NCI-H2029 treated with DMSO at 0.1 percent for 48 hours (cell line): ENCODE results near the gene GTSE1.

ENCODE experiments used
- DNase-seq: peaks from one replicate; lab custom pipeline; 2025; lab: John Stamatoyannopoulos, UW

Gene GTSE1

DNA sequence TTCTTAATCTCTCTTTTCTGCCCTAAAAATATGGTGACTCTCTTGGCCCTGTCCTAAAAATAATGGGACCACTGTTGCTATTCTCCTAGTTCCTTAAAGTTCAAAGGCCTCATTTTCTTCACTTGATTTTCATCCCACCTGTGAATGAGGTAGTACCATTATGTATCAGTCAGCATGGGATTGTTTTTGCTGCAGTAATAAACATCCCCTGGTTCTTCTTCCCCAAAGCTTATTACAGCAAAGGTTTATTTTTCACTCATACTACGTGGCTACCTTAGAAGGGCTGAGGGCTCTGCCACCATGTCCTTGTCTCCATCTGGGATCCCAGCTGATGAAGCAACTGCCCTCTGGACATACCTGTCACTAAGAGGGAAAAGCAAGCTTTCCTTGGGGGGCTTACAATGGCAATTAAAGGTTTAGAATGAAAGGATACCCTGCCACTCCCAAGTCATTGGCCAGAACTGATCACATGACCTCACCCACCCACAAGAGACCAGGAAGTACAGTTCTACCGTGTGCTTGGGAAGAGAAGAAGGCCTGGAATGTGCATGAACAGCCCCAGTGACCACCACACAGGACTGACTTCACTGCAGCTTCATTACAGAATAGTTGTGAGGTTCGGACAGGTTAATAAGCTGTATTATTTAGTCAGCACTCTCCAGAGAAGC lies 21.1 kb upstream of the GTSE1 start:
- DNase-seq = no peak

DNA sequence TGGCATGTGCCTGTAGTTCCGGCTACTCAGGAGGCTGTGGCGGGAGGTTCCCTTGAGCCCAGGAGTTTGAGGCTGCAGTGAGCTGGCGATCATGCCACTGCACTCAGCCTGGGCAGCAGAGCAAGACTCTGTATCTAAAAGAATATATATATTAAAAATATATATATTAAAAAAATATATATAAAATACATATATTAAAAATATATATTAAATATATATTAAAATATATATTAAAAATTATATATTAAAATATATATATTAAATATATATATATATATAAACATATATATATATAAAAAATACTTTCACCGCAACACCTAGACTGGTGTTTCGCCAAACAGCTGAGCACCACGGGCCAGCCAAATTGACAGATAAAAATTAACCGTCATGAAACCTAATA lies 20.1 kb upstream of the GTSE1 start:
- no peak for DNase-seq

DNA sequence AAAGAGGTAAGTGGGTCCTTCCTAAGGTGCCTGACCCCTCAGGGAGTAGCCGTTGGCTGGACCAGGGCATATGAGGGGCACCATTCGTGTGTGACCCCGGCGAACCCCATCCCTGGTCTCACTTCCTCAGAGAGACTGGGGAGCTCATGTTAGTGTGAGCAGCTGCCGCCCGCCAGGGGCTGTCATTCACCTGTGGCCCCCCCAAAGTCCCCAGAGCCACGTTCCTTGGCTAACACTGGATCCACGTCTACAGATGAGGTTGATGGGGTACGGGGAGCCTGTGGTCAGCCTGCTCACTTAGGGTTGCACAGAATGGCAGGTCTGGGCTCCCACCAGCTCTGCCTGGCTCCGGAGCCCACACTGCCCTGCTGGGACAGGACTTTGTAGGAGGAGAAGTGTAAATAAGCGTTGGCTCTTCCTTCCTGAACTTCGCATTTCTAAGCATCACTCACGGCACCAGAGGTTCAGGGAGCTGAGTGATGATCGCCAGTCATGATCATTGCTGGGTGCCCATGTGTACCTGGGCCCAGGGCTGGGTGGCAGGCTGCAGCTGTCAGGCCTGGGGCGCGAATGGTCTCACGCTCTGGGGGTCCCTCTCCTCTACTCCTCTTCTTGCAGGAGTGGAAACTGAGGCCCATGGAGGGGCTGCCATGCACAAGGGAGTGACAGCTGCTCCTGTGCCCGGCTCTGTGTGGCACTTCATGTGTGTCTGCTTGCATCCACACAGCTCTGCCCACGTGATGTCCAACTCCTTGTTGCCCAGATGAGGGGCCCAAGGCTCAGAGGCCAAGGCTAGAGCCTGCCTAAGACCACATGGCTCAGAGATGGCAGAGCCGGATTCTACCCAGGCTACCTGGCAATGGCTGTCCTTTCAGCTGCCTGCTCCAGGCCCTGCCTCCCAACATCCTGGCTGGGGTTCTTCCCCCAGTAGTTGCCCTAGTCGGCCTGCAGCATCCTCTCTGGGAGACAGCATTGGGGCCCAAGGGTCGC lies 17.7 kb upstream of the GTSE1 start:
- no peak for DNase-seq

DNA sequence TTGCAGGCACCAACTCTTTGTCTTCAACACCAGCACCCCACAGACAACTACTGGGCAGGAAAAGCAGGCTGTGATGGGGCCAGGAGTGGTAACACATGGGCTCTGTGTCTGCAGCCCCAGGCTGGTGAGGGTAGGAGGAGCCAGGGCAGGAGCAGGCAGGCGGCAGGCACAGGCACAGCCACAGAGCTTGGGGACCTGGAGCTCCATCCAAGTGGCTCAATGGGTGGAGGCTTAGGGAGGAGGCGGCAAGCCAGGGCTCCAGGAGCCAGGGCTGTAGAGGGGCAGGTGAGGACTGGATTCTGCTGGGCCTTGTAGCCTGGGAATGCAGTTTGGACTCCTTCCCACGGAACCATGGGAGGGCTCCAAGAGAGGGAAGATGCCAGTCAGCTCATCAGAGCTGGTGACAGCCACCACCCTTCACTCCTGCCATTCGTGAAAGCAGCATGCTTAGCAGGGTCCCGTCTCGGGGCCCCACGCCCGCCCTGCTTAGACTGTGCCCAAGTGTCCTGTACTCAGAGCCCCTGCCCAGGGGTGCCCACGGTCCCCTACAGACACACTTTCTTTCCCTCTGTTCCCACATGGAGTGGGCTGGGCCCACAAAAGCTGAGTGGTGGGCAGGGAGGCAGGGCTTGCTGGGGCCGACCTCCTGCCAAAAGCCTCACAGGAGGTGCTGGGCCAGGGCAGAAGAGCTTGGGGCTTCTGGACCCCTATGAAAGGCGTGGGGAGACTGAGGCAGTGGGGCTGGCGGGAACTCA lies 16.4 kb upstream of the GTSE1 start:
- no peak for DNase-seq

DNA sequence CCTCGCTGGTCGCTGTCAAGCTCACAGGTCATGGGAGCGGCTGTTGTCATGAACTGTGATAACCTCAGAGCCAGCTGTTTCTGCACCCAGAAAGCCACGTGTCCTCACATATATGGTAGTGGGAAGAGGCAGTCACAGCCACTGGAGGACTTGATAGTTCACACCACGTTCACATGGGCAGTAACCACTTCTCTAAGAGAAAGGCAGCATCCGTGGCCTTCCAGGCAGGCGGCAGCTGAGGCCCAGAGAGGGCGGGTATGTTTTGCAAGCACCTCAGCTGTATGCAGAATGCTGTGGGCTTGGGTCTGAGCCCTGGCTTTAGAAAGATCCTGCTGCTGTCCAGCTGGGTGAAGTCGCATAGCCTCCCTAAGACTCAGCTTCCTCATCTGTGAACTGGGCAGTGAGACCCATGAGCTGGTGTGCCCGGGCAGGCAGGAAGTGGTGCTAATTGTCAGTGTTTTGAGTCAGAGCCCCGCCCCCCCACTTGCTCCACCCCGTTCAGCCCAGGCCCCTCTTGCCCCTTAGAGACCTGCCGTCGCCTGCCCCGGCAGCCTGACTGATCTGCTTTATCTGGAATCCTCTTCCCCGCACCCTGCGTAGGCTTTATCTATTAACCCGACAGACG lies 15.6 kb upstream of the GTSE1 start:
- DNase-seq = no peak

DNA sequence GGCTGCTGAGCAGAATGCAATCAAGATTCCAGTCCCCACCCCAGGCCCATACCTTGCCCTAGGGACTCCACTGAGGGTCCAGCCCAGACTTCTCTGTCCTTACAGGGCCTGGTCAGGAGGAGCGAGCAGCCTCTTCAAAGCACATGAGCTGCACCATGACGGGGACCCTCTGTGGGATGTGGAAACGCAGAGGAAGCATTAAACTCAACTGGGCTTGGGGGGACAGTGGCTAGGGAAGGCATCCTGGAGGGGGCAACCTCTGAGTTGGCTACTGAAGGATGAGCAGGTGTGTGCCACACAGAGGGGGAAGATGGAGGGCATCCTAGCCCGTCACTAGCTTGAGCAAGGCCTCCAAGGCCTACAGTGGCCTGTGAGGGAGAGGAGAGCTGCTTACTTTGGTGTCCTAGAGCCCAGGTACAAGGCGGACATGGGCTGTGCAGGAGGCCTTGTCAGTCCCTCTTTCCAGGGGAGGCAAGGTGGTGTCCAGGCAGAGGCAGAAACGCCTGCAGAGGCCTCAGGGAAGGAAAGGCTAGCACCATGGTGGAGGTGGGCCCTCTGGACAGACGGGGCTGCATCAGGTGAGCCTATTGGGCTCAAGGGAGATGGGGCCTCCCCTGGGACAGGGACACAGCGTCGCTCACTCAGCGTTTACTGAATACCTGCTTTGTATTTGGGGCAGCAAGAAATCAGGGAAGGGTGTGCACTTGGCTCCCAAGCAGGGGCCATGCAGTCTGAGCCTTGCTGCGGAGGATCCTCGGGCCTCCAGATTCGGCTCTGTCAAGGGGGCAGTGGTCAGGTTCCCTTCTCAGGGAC lies 14.6 kb upstream of the GTSE1 start:
- DNase-seq = no peak

DNA sequence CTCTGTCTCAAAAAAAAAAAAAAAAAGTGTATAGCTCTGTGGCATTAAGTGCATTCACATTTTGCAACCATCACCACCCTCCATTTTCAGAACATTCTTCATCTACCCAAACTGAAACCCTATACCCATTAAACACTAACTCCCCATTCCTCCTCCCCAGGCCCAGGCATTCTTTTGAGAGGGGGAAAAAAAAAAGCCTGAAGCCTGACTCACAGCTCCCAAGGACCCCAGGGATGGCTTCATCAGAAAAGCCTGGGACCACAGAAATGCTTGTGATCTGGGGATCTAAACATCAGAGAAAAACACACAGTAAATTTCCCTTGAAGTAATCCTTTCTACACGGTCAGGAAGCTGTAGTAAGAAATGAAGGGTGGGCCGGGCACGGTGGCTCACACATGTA lies 10.7 kb upstream of the GTSE1 start:
- no peak for DNase-seq

DNA sequence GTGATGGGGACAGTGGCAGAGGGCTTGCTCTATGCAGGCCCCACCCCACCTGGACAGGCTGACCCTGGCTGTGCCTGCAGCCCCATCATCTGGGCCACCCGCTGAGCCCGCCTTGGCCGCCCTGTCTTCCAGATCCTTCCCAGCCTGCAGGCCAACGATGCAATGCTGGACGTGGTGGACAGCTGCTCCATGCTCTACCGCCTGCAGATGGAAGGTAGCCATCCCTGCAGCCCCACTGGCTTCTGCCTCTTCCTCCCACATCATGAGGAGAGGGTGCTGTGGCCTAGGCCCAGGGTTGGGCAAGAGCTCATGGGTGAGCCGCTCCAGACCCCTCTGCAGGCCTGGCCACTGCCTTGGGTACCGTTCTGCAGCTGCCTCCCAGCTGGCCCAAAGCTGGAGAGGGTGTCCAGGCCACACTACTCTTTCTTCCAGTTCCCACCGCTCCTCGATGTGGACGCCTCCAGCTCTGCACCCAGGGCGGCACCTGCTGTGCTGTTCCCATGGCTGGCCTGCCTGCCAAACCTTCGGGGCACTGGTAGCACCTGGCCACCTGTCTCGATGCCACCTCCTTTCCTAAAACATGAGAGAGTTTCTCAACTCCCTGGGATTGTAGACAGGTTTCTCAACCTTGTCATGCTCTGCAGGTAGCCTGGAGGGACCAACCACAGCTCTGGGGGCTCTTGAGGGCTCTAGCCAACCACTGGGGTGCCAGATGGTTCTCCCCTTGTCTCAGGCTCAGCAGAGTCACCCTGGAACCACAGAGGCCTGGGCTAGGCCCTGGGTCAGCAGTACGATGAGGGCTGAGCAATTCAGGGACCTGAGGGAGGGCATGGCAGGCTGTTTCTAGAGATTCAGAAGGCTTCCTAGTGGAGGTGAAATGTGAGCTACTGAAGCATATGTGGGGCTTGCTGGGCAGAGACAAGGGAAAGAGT lies 9.5 kb upstream of the GTSE1 start:
- DNase-seq = no peak

DNA sequence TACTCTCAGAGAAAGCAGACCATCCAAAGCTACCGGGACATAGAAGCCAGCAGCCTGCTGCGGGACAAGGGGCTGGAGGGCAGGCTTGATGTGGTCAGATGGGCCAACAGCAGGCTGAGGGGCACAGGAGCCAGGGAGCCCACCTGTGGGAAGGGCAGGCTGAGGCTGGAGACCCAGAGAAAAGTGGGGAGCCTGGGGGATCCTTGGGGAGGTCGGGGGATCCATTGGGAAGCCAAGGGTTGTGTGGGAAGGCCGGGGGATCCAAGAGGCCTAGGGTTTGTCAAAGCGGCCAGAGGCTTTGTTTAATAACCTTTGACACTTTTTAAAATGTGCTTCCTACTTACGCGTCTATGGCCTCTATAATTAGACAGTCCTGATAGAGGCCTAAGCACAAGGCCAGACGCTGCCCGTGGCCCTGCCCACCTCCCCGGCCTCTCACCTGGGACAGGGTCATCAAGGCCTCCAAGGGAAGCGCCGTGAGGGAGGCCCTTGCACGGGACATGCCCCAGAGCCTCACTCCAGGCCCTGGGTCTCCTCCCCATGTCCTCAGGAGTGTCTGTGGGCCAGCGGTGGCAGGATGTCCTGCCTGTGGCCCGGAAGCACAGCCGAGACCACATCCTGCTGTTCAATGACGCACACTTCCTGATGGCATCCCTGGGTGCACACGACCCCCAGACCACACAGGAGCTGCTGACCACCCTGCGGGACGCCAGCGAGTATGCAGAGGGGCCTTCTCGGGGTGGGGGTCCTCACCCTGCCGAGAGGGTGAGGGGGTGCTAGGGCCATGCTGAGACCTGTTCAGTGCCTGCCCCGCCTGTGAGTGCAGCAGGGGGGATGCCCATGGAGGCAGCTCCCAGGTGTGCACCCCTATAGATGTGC lies 8.6 kb upstream of the GTSE1 start:
- DNase-seq = no peak

DNA sequence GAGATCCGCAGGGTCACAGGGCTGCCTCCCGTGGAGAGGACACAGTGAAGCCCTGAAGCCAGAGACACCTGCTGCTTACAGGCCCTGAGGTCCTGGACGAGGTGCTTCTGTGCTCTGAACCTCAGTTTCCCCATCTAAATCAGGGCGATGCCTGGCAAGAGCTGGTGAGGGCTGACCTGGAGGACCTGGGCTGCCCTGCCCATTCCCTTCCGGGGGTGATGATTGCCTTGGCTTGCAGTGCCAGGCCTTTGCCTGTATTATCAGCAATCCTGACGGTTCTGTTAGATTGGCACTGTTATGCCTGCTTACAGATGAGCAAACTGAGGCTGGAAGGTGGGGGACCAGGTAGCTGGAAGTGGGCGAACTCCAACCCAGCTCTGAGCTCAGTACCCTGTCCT lies 7.8 kb upstream of the GTSE1 start:
- DNase-seq = no peak

DNA sequence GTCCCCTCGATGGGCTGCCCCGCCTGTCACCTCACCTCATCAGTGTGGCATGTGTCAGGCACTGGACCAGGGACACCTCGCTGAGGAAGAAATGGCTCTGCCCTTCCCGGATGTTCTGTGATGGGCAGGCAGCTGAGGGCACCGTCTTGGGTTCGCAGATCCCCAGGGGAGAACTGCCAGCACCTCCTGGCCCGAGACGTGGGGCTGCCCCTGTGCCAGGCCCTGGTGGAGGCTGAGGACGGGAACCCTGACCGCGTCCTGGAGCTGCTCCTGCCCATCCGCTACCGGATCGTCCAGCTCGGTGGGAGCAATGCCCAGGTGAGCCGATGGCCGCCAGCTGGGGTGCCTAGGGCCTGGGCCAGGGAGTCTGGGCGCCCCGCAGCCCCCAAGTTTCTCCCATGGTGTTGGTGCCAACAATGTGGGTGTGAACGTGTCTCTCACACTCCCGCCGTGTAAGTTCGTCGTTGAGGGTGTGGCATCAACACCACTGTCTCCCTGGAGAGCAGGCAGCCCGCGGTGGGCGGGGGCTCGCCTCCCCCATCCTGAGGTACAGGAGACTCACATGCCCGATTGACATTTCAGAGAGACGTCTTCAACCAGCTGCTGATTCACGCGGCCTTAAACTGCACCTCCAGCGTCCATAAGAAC lies 7.3 kb upstream of the GTSE1 start:
- DNase-seq = no peak

DNA sequence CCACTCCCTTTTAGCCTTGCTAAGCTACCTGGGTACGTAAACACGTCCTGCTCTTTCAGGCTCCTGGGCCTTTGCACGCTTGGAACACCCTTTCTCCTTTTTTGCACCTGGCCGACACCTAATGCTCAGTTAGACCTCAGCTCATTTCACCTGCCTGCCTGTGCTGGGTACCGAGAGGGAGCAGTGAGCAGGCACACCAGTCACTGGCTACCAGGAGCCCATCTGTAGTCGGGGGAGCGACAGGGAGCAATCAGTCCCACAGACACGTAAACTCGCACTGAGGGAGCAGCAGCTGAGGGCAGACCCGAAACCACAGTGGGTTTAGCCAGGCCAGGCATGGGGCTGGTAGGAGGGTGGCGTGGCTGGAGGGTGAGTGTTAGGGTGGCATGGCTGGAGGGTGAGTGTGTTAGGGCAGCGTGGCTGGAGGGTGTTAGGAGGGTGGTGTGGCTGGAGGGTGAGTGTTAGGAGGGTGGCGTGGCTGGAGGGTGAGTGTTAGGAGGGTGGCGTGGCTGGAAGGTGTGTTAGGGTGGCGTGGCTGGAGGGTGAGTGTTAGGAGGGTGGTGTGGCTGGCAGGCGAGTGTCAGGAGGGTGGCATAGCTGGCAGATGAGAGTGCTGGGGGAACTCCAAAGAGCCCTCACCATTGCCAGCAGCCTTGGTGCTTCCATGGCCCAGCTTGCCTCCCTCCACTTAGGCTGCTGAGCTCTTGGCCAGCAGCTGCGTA lies 6.4 kb upstream of the GTSE1 start:
- DNase-seq = no peak

DNA sequence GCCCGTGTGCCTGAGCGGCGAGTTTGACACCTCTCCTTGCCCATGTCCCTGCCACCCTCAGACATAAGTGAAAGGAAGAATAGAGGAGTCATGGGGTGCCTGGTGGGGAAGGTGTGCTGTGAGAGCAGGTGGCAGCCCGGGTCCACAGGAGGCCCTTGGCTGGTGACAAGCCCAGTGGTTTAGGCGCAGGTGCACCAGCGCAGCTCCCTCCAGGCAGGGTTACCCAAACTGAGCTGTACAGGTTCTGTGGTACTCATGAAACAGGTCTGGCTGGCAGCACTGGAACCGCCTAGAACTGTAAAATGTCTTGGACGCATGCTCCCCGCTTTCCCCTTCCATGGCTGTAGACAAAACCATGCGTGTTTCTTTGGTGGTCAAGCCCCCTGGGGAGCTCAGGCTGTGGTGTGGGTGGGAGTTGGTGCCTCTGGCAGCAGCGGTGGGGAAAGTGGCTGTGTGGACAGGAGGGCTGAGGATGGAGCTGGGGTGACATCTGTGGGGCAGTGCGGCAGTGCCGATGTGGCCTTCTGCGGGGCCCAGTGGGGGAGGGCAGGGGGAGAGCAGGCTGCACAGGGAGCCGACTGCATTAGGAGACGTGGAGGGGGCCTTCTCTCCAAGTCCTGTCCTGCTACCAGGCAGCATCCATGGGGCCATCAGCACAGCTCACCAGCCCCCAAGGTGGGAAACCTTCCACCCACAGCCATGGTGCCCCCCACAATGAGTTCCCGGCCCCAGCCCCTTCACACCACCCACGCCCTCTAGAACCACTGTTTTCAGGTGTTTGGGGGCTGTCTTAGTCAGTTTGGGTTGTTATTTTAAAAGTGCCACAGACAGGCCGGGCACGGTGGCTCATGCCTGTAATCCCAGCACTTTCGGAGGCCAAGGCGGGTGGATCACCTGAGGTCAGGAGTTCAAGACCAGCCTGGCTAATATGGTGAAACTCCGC lies 5.6 kb upstream of the GTSE1 start:
- DNase-seq = no peak

DNA sequence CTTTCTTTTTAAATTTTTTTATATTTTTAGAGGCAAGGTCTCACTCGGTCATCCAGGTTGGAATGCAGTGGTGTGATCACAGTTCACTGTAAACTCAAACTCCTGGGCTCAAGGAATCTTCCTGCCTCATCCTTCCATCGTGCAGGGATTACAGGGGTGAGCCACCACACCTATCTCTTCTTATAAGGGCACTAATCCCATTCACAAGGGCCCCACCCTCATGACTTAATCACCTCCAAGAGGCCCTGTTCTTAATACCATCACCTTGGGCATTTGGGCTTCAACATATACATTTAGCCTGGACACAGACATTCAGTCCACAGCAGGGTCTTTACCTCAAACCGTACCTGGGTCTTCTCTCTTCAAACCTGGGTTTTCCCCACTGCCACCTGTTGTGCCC lies 4.5 kb upstream of the GTSE1 start:
- no peak for DNase-seq

DNA sequence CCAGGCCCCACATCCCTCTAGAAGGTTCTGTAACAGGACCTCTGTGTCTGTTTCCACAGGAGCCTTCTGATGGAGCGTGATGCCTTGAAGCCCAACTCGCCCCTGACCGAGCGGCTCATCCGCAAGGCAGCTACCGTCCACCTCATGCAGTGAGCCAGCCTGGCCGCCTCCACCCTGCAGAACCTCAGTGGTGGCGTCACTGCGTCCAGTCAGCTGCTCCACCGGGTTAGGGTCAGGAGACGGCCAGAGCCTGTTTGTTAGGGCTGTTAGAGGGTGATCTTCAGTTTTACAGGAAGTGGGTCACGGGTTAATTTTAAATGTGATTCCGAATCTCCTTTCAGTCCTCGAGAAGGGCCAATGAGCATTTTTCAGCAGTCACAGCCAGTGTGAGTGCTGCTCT lies 3.9 kb upstream of the GTSE1 start:
- DNase-seq = no peak

DNA sequence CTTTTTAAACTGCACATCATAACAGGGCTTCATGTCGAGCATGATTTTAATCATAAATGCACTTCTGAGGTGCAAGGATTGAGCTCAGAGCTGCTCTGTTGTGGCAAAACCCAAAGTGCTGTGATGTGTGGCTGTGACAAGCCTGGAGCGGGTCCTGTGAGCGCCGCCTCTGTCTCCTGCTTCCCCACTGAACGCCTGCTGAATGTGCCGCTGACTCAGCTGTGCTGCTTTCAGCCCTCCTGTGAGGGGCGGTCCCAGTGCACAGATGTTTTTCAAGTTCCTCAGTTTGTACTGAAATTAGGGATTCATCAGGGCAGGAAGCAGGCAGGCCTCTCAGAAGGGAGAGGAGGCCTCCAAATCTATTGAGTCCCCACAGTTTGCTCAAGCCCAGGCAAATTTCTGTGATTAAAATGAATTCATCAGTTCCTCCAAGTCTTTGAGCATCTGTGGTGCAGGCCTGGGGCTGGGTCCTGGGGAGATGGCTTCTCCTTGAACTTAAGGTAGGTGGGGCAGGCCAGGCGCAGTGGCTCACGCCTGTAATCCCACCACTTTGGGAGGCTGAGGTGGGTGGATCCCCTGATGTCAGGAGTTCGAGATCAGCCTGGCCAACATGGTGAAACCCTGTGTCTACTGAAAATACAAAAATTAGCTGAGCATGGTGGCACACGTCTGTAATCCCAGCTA lies 3.0 kb upstream of the GTSE1 start:
- DNase-seq = no peak
